IMR-90 (cell line): ENCODE results near the gene NTM. TPM values are rescaled to one million over a fixed set of nuclear protein-coding genes. Genes with fewer than 3 reads are reported as not detected.
A peak's percentile ranks its signal among the peaks of the same experiment; 100 is the strongest.

Experiments used
- ATAC-seq: fragments of 200-7000 bp; cut with Tn5 transposase; 2 replicates; pipeline ENCODE4 v1.9.1; 2020; ENCODE audit warnings: low read depth, mild to moderate bottlenecking, moderate library complexity
- BruUV-seq: library from RNA; stranded (reverse); fragments of 400-500 nt; replicated peaks from 2 replicates; lab custom pipeline; 2021; lab: Mats Ljungman, UMichigan
- CTCF ChIA-PET: fragments of 300-600 bp; formaldehyde crosslinking; extraction: SDS; loops from one replicate; lab custom pipeline; 2021; ENCODE audit warnings: antibody characterized with exemption; lab: Yijun Ruan, JAX
- POLR2A ChIA-PET: fragments of 300-600 bp; sonication (Branson Sonifier 250); formaldehyde crosslinking; loops from one replicate; lab custom pipeline; 2022; ENCODE audit warnings: antibody characterized with exemption; ENCODE audit not compliant: unreplicated experiment; lab: Charles Lee
- DNase-seq: peaks from one replicate; pipeline ENCODE4 v3.0.0; 2013
- H2AFZ ChIP-seq: replicated peaks from 2 replicates; pipeline ENCODE3; 2013; ENCODE audit warnings: low read length, mild to moderate bottlenecking; ENCODE audit not compliant: poor library complexity
- H2AK5ac ChIP-seq: 2 replicates; pipeline ENCODE4 v1.6.1; 2013; ENCODE audit warnings: low read depth, low read length, inconsistent platforms
- H2AK9ac ChIP-seq: replicated peaks from 2 replicates; pipeline ENCODE3; 2013; ENCODE audit warnings: mild to moderate bottlenecking, low read depth, low read length, moderate library complexity; ENCODE audit not compliant: poor library complexity
- H2BK120ac ChIP-seq: 2 replicates; pipeline ENCODE4 v1.6.1; 2013; ENCODE audit warnings: low read depth, low read length, inconsistent platforms
- H2BK15ac ChIP-seq: 3 replicates; pipeline ENCODE4 v1.6.1; 2013; ENCODE audit warnings: low read depth, low read length, inconsistent platforms
- H2BK20ac ChIP-seq: 2 replicates; pipeline ENCODE4 v1.6.1; 2013; ENCODE audit warnings: low read depth, mild to moderate bottlenecking, inconsistent platforms, low read length, moderate library complexity
- H2BK5ac ChIP-seq: 2 replicates; pipeline ENCODE4 v1.6.1; 2013; ENCODE audit warnings: mild to moderate bottlenecking, low read depth, low read length, inconsistent platforms; ENCODE audit not compliant: poor library complexity, severe bottlenecking
- H3K14ac ChIP-seq: replicated peaks from 2 replicates; pipeline ENCODE4 v1.6.1; 2013; ENCODE audit warnings: low read depth, low read length, inconsistent platforms
- H3K18ac ChIP-seq: 2 replicates; pipeline ENCODE4 v1.6.1; 2013; ENCODE audit warnings: low read depth, low read length, control low read depth
- H3K23ac ChIP-seq: 2 replicates; pipeline ENCODE4 v1.6.1; 2013; ENCODE audit warnings: low read depth, low read length, inconsistent platforms
- H3K27ac ChIP-seq: 2 replicates; pipeline ENCODE4 v1.5.1; 2013; ENCODE audit warnings: mild to moderate bottlenecking, control low read depth, low read length; ENCODE audit not compliant: insufficient read depth
- H3K27me3 ChIP-seq: 2 replicates; pipeline ENCODE4 v1.6.1; 2013; ENCODE audit warnings: low read length; ENCODE audit not compliant: control insufficient read depth, insufficient read depth
- H3K36me3 ChIP-seq: 2 replicates; pipeline ENCODE4 v1.6.1; 2013; ENCODE audit warnings: low read length, mixed read lengths; ENCODE audit not compliant: control insufficient read depth, insufficient read depth
- H3K4ac ChIP-seq: 2 replicates; pipeline ENCODE4 v1.6.1; 2013; ENCODE audit warnings: low read depth, low read length, inconsistent platforms
- H3K4me1 ChIP-seq: 2 replicates; pipeline ENCODE4 v1.6.1; 2013; ENCODE audit warnings: low read length, mixed read lengths; ENCODE audit not compliant: control insufficient read depth, insufficient read depth
- H3K4me2 ChIP-seq: 2 replicates; pipeline ENCODE4 v1.6.1; 2013; ENCODE audit warnings: low read depth, mild to moderate bottlenecking, control low read depth, low read length, moderate library complexity
- H3K4me3 ChIP-seq: 2 replicates; pipeline ENCODE4 v1.5.1; 2013; ENCODE audit warnings: low read depth, mild to moderate bottlenecking, control low read depth, low read length, moderate library complexity; ENCODE audit not compliant: insufficient read depth
- H3K56ac ChIP-seq: 2 replicates; pipeline ENCODE4 v1.6.1; 2013; ENCODE audit warnings: low read length, inconsistent platforms; ENCODE audit not compliant: insufficient read depth; ENCODE audit errors: extremely low read depth
- H3K79me1 ChIP-seq, 2 experiments: 2 replicates each; pipeline ENCODE4 v1.6.1; 2013; ENCODE audit warnings: low read length in 2 of 2, inconsistent platforms in 1 of 2, low read depth in 1 of 2
- H3K9ac ChIP-seq: 2 replicates; pipeline ENCODE4 v1.6.1; 2013; ENCODE audit warnings: low read depth, low read length, control low read depth
- H3K9me1 ChIP-seq: 2 replicates; pipeline ENCODE4 v1.6.1; 2013; ENCODE audit warnings: low read length, inconsistent platforms; ENCODE audit not compliant: insufficient read depth
- H3K9me3 ChIP-seq: 2 replicates; pipeline ENCODE4 v1.6.1; 2013; ENCODE audit warnings: low read length; ENCODE audit not compliant: control insufficient read depth, insufficient read depth
- H4K20me1 ChIP-seq: 2 replicates; pipeline ENCODE4 v1.6.1; 2013; ENCODE audit warnings: low read length, inconsistent platforms; ENCODE audit not compliant: insufficient read depth
- H4K5ac ChIP-seq: 2 replicates; pipeline ENCODE4 v1.6.1; 2013; ENCODE audit warnings: mild to moderate bottlenecking, low read depth, low read length, control low read depth
- H4K8ac ChIP-seq, 2 experiments: 2 replicates each; pipeline ENCODE4 v1.6.1; 2013; ENCODE audit warnings: low read depth in 2 of 2, low read length in 2 of 2, control low read depth in 1 of 2, inconsistent platforms in 1 of 2
- H4K91ac ChIP-seq: 2 replicates; pipeline ENCODE4 v1.6.1; 2013; ENCODE audit warnings: low read depth, low read length, inconsistent platforms; ENCODE audit not compliant: insufficient read depth
- BHLHE40 ChIP-seq: fragments of 150-350 bp; IDR thresholded peaks from 2 replicates; pipeline ENCODE4 v1.6.1; 2016; ENCODE audit warnings: mild to moderate bottlenecking, low read depth, low read length
- CEBPB ChIP-seq: IDR thresholded peaks from 2 replicates; pipeline ENCODE4 v1.6.1; 2012; ENCODE audit warnings: low read depth, low read length, improper control_type of control experiment
- CTCF ChIP-seq: conservative IDR thresholded peaks from 2 replicates; pipeline ENCODE4 v1.5.1; 2012; ENCODE audit warnings: mild to moderate bottlenecking, low read depth, low read length, improper control_type of control experiment
- FOS ChIP-seq: fragments of 150-350 bp; IDR thresholded peaks from 2 replicates; pipeline ENCODE4 v1.6.1; 2016; ENCODE audit warnings: low read depth, low read length
- MAFK ChIP-seq: IDR thresholded peaks from 2 replicates; pipeline ENCODE4 v1.6.1; 2012; ENCODE audit warnings: low read depth, low read length, improper control_type of control experiment
- MAZ ChIP-seq: IDR thresholded peaks from 2 replicates; pipeline ENCODE4 v1.6.1; 2012; ENCODE audit warnings: low read depth, mild to moderate bottlenecking, low read length, improper control_type of control experiment, moderate library complexity, borderline replicate concordance
- MXI1 ChIP-seq: IDR thresholded peaks from 2 replicates; pipeline ENCODE4 v1.6.1; 2012; ENCODE audit warnings: low read depth, mild to moderate bottlenecking, low read length, moderate library complexity, borderline replicate concordance
- NFE2L2 ChIP-seq: fragments of 150-350 bp; IDR thresholded peaks from 2 replicates; pipeline ENCODE4 v1.6.1; 2016; ENCODE audit warnings: low read depth, mild to moderate bottlenecking, low read length
- RAD21 ChIP-seq: IDR thresholded peaks from 2 replicates; pipeline ENCODE4 v1.6.1; 2012; ENCODE audit warnings: low read length, improper control_type of control experiment
- RCOR1 ChIP-seq: IDR thresholded peaks from 2 replicates; pipeline ENCODE4 v1.6.1; 2012; ENCODE audit warnings: mild to moderate bottlenecking, low read length, improper control_type of control experiment; ENCODE audit not compliant: insufficient replicate concordance
- RFX5 ChIP-seq: IDR thresholded peaks from 2 replicates; pipeline ENCODE4 v1.8.0; 2012; ENCODE audit warnings: low read depth, mild to moderate bottlenecking, low read length, moderate library complexity
- USF2 ChIP-seq: fragments of 150-350 bp; IDR thresholded peaks from 2 replicates; pipeline ENCODE4 v1.6.1; 2017; ENCODE audit warnings: mild to moderate bottlenecking, antibody characterized with exemption, low read length, low read depth
- WGBS, 2 experiments: methylation state at CpG; one replicate each; pipeline versions ENCODE4 v1.1.5 to v1.1.7; 2013; ENCODE audit warnings: missing lambda C conversion rate in 2 of 2; ENCODE audit not compliant: insufficient read length in 1 of 2; ENCODE audit errors: extremely low coverage in 2 of 2; 5-methylcytosine and 5-hydroxymethylcytosine counted together
- dilution Hi-C: fragments of 300-500 bp; cut with HindIII; formaldehyde crosslinking; loops from one replicate; pipeline ENCODE4 v1.14.3; 2018; ENCODE audit warnings: low sequenced_read_pairs; ENCODE audit not compliant: unreplicated experiment
- in situ Hi-C: fragments of 300-500 bp; cut with MboI; formaldehyde crosslinking; loops from 3 replicates; pipeline ENCODE4 v1.14.3; 2019; ENCODE audit warnings: low sequenced_read_pairs, inconsistent platforms, mixed read lengths
- intact Hi-C: fragments of 100-400 bp; cut with micrococcal nuclease; formaldehyde crosslinking; loops from 2 replicates; pipeline ENCODE4 v1.10.0; 2022
- polyA plus RNA-seq, 3 experiments: library from polyadenylated mRNA; depleted of rRNA; stranded (reverse); fragments of >200 nt; gene quantifications; 2 replicates each; pipeline ENCODE4 v1.2.3, GENCODE V29; 2012; ENCODE audit warnings: low replicate concordance in 1 of 3
- total RNA-seq: library from RNA; depleted of rRNA; stranded (reverse); fragments of >200 nt; gene quantifications from 2 replicates; pipeline ENCODE4 v1.2.3, GENCODE V29; 2012

The NTM gene
- total and polyA plus RNA-seq, 2 of the 4 experiments (the other 2 are of a cell fraction), result 19.5 to 25.5 TPM

- Histone ChIP-seq H3K18ac (peak overlapping the region; percentile 95; the same call in 1 of the 2 replicates), H2BK20ac (peak overlapping the region; percentile 90), H3K4me3 (no peak overlapping the region), H2AK9ac (no peak overlapping the region), H2BK5ac (peak overlapping the region; percentile 93), H2BK120ac (peak overlapping the region; percentile 94), H2BK15ac (peak overlapping the region; percentile 94; the same call in 2 of the 3 replicates), H3K23ac (peak overlapping the region; percentile 87), H3K14ac (peak overlapping the region; percentile 66), H3K4me1 (peaks cover 35% of the 10 kb centered on the region), H3K27ac (no peak overlapping the region), H2AK5ac (peak overlapping the region; percentile 97), H3K27me3 (no peaks in the 10 kb centered on the region), H3K4me2 (no peak overlapping the region), H3K9me3 (no peaks in the 10 kb centered on the region), H3K9ac (no peak overlapping the region), H4K5ac (peak overlapping the region; percentile 33; the same call in 1 of the 2 replicates), H4K20me1 (no peaks in the 10 kb centered on the region), H3K4ac (peak overlapping the region; percentile 89), H3K9me1 (peaks cover 37% of the 10 kb centered on the region), H4K91ac (peak overlapping the region; percentile 94), H3K56ac (no peak overlapping the region), H3K36me3 (no peaks in the 10 kb centered on the region), H3K79me1 (peaks cover 11 to 53% of the 10 kb centered on the region in 2 experiments), H4K8ac (peak overlapping the region; percentile 69 to 74), H2AFZ (no peak overlapping the region)
- in situ Hi-C loops (loop anchor here (10.0 to 25.0 kb wide), 2 partner anchors 170 to 1643 kb away; no protein-coding TSS in a partner anchor), intact Hi-C loops (loop anchor here (5.0 kb wide), 1 partner anchor 72 kb away; no protein-coding TSS in a partner anchor), dilution Hi-C loops (no loop called here)
- DNase-seq (peak; percentile 89), ATAC-seq (peak; percentile 35)
- no peak for TF ChIP-seq BHLHE40
- no peak for TF ChIP-seq RCOR1
- TF ChIP-seq MAFK, result no peak
- no peak for TF ChIP-seq RFX5
- TF ChIP-seq NFE2L2, result no peak
- peak; percentile 86; the same call in 1 of the 2 replicates for TF ChIP-seq MAZ
- no peak for TF ChIP-seq USF2
- peak; percentile 80 for TF ChIP-seq CEBPB
- no peak for TF ChIP-seq FOS
- TF ChIP-seq MXI1, result no peak
- no peak for TF ChIP-seq RAD21
- no peak for TF ChIP-seq CTCF
- BruUV-seq, result no TSS peak
- ChIA-PET CTCF (interaction anchor here (0.5 to 0.8 kb wide), 2 partner anchors 15 to 72 kb away, joined by 3 to 4 read pairs; no protein-coding TSS in a partner anchor), POLR2A (interaction anchor here (0.6 kb wide), 1 partner anchor 8 kb away, joined by 3 read pairs; no protein-coding TSS in a partner anchor)
- WGBS, 2 experiments, result no CpG with 5 or more reads among the region's 1 CpG
Measured at GRCh38 chr11:132054822-132055221, 684.4 kb downstream of the NTM start.
